ENCODE data around the gene GGA1. TPM values are rescaled to one million over a fixed set of nuclear protein-coding genes. Genes with fewer than 3 reads are reported as not detected.
"Not testable (repeated sequence)": the region's sequence is repeated elsewhere in the genome, so short reads cannot be mapped to it uniquely, and the experiment has no call there.

Gene GGA1
- total RNA-seq, 2 donors from 2014 or later, result 17.7 to 29.0 TPM

- H3K27ac ChIP-seq, result peak overlapping the region in 1 of 2 donors; percentile 18
- H3K4me3 ChIP-seq, result peak overlapping the region in 1 of 2 donors; percentile 15
- peaks cover 0 to 6% of the 10 kb centered on the region in 2 donors for H3K4me1 ChIP-seq
- H3K27me3 ChIP-seq, result no peaks in the 10 kb centered on the region
- DNase-seq (ENCODE audit: low spot score), result no peak
- no peaks in the 10 kb centered on the region for H3K9me3 ChIP-seq
- no peaks in the 10 kb centered on the region for H3K36me3 ChIP-seq
- TF ChIP-seq CTCF (IDR thresholded peaks at IDR 0.05), result no peak
Observed at GRCh38 chr22:37591823-37592404, 16.7 kb upstream of the GGA1 start.

- no peak for TF ChIP-seq CTCF (IDR thresholded peaks at IDR 0.05)
- H3K27ac ChIP-seq, result no peak overlapping the region
- no peak overlapping the region for H3K4me3 ChIP-seq
- no peaks in the 10 kb centered on the region for H3K27me3 ChIP-seq
- no peak for DNase-seq (ENCODE audit: low spot score)
- H3K9me3 ChIP-seq, result no peaks in the 10 kb centered on the region
- H3K36me3 ChIP-seq, result no peaks in the 10 kb centered on the region
- H3K4me1 ChIP-seq, result peaks cover 0 to 6% of the 10 kb centered on the region in 2 donors
Observed at GRCh38 chr22:37594237-37594636, 14.4 kb upstream of the GGA1 start.

GRCh38 chr22:37599153-37599552, 9.5 kb upstream of the GGA1 start:
- no peaks in the 10 kb centered on the region for H3K9me3 ChIP-seq
- no peak overlapping the region for H3K4me3 ChIP-seq
- no peaks in the 10 kb centered on the region for H3K36me3 ChIP-seq
- no peak for DNase-seq (ENCODE audit: low spot score)
- H3K27me3 ChIP-seq, result no peaks in the 10 kb centered on the region
- H3K27ac ChIP-seq, result no peak overlapping the region
- TF ChIP-seq CTCF (IDR thresholded peaks at IDR 0.05), result no peak
- H3K4me1 ChIP-seq, result no peaks in the 10 kb centered on the region

- H3K4me1 ChIP-seq, result no peaks in the 10 kb centered on the region
- H3K27ac ChIP-seq, result no peak overlapping the region
- no peak for TF ChIP-seq CTCF (IDR thresholded peaks at IDR 0.05)
- no peak overlapping the region for H3K4me3 ChIP-seq
- H3K36me3 ChIP-seq, result no peaks in the 10 kb centered on the region
- H3K27me3 ChIP-seq, result no peaks in the 10 kb centered on the region
- no peak for DNase-seq (ENCODE audit: low spot score)
- H3K9me3 ChIP-seq, result no peaks in the 10 kb centered on the region
Observed at GRCh38 chr22:37601203-37601539, 7.5 kb upstream of the GGA1 start.

GRCh38 chr22:37601540-37602442, 6.8 kb upstream of the GGA1 start:
- Histone ChIP-seq H3K4me3 (no peak overlapping the region), H3K27ac (no peak overlapping the region), H3K4me1 (peaks cover 0 to under 1% of the 10 kb centered on the region in 2 donors), H3K36me3 (no peaks in the 10 kb centered on the region), H3K27me3 (no peaks in the 10 kb centered on the region), H3K9me3 (no peaks in the 10 kb centered on the region)
- DNase-seq (ENCODE audit: low spot score), result no peak
- no peak for TF ChIP-seq CTCF (IDR thresholded peaks at IDR 0.05)

- not testable (repeated sequence) for DNase-seq (ENCODE audit: low spot score); H3K36me3 ChIP-seq; H3K4me3 ChIP-seq; H3K27me3 ChIP-seq; H3K9me3 ChIP-seq; H3K27ac ChIP-seq
- peaks cover 0 to 10% of the 10 kb centered on the region in 2 donors for H3K4me1 ChIP-seq
Observed at GRCh38 chr22:37602546-37603277, 5.9 kb upstream of the GGA1 start.
